ENCODE data around the gene RASGRF1.

RASGRF1 gene

GRCh38 chr15:78982736-78983135, 107.8 kb downstream of the RASGRF1 start:
- FAIRE-seq = no peak

GRCh38 chr15:78981532-78982313, 108.9 kb downstream of the RASGRF1 start:
- no peak for FAIRE-seq

GRCh38 chr15:78979456-78980320, 110.9 kb downstream of the RASGRF1 start:
- no peak for FAIRE-seq

- FAIRE-seq = no peak
These were observed 111.9 kb downstream of the RASGRF1 start for GRCh38 chr15:78978601-78979179.

GRCh38 chr15:78977591-78978347, 112.8 kb downstream of the RASGRF1 start:
- FAIRE-seq = no peak

- FAIRE-seq = no peak
These were observed 113.4 kb downstream of the RASGRF1 start for GRCh38 chr15:78977091-78977571.

GRCh38 chr15:78976691-78977090, 113.9 kb downstream of the RASGRF1 start:
- no peak for FAIRE-seq

- no peak for FAIRE-seq
These were observed 116.2 kb downstream of the RASGRF1 start for GRCh38 chr15:78974272-78974918.

- FAIRE-seq = no peak
These were observed 120.8 kb downstream of the RASGRF1 start for GRCh38 chr15:78969687-78970349.

GRCh38 chr15:78968539-78969271, 121.9 kb downstream of the RASGRF1 start:
- no peak for FAIRE-seq

- no peak for FAIRE-seq
These were observed 122.5 kb downstream of the RASGRF1 start for GRCh38 chr15:78968114-78968513.

- no peak for FAIRE-seq
These were observed 130.3 kb downstream of the RASGRF1 start for GRCh38 chr15:78960308-78960707.

GRCh38 chr15:78959360-78959759, 131.2 kb downstream of the RASGRF1 start:
- no peak for FAIRE-seq

- FAIRE-seq = no peak
These were observed 133.0 kb downstream of the RASGRF1 start for GRCh38 chr15:78957416-78958093.

- no peak for FAIRE-seq
These were observed 133.6 kb downstream of the RASGRF1 start for GRCh38 chr15:78956937-78957336.

- no peak for FAIRE-seq
These were observed 135.2 kb downstream of the RASGRF1 start for GRCh38 chr15:78955355-78955754.

- FAIRE-seq = no peak
These were observed 138.7 kb downstream of the RASGRF1 start for GRCh38 chr15:78951841-78952238.

GRCh38 chr15:78950902-78951840, 139.4 kb downstream of the RASGRF1 start:
- no peak for FAIRE-seq

- FAIRE-seq = no peak
These were observed 140.2 kb downstream of the RASGRF1 start for GRCh38 chr15:78950343-78950742.

All from G401.6 (cell line).